HUES6 (cell line): ENCODE measurements around the gene PRKCG.
A peak's percentile ranks its signal among the peaks of the same experiment; 100 is the strongest.
"Not testable (repeated sequence)": the region's sequence is repeated elsewhere in the genome, so short reads cannot be mapped to it uniquely, and the experiment has no call there.

Experiments
- H3K27ac ChIP-seq: 2 replicates; pipeline ENCODE4 v1.7.0; 2013; ENCODE audit warnings: low read depth, mild to moderate bottlenecking, low read length, inconsistent platforms
- H3K27me3 ChIP-seq: 2 replicates; pipeline ENCODE4 v1.6.1; 2013; ENCODE audit warnings: low read length; ENCODE audit not compliant: control insufficient read depth, insufficient read depth
- H3K36me3 ChIP-seq: 2 replicates; pipeline ENCODE4 v1.6.1; 2013; ENCODE audit warnings: low read length; ENCODE audit not compliant: control insufficient read depth, insufficient read depth
- H3K4me1 ChIP-seq: 2 replicates; pipeline ENCODE4 v1.6.1; 2013; ENCODE audit warnings: low read length; ENCODE audit not compliant: control insufficient read depth, insufficient read depth
- H3K4me3 ChIP-seq: 2 replicates; pipeline ENCODE4 v1.5.1; 2013; ENCODE audit warnings: low read depth, low read length
- H3K9ac ChIP-seq: one replicate; pipeline ENCODE4 v1.6.1; 2013; ENCODE audit warnings: mild to moderate bottlenecking, low read length
- H3K9me3 ChIP-seq: 2 replicates; pipeline ENCODE4 v1.6.1; 2013; ENCODE audit warnings: low read depth, low read length; ENCODE audit not compliant: control insufficient read depth, insufficient read depth

The PRKCG gene

DNA sequence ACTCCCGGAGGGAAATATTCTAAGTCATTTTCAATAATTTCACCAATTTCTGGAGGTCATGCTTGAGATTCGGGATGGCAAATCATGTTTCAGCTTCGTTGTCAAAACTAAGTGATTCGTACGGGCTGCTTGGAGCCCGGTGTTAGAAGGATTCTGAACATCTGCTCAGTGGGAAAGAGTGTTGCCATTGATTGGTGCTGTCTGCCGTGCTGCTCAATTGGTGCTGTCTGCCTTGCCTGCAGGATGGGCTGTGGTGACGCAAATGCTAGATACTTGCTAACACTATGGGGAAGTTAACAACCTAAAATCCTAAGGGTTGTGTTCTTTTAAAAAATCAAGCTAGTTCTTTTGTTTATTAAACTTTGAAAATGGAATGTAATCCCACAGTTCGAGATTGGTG lies 63.4 kb downstream of the PRKCG start:
- Histone ChIP-seq H3K36me3 (no peaks in the 10 kb centered on the region), H3K27me3 (peaks cover 20% of the 10 kb centered on the region), H3K9ac (no peak overlapping the region), H3K4me3 (peak overlapping the region; percentile 43), H3K9me3 (no peaks in the 10 kb centered on the region), H3K27ac (no peak overlapping the region), H3K4me1 (0 out of 2 replicates have a peak, but pooled peaks cover 8% of the 10 kb centered on the region)

- Histone ChIP-seq H3K4me3 (peak overlapping the region; percentile 43), H3K4me1 (0 out of 2 replicates have a peak, but pooled peaks cover 8% of the 10 kb centered on the region), H3K9me3 (no peaks in the 10 kb centered on the region), H3K27ac (no peak overlapping the region), H3K36me3 (no peaks in the 10 kb centered on the region), H3K9ac (no peak overlapping the region), H3K27me3 (peaks cover 20% of the 10 kb centered on the region)
Measured at GRCh38 chr19:53945998-53946397, 64.0 kb downstream of the PRKCG start.

DNA sequence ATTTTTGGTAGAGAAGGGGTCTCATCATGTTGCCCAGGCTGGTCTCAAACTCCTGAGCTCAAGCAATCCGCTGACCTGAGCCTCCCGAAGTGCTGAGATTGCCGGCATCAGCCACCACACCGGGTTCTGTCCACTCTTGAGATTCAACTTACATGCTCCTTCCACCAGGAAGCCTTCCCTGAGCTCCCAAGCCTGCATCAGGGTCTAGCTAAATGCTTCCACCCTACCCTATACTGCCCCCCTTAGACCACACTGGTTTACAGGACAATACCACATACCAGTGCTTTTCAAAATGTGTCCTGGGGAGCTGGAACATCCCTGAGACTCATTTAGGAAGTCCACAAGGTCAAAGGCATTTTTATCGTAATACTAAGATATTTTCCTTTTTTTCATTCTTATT lies 65.6 kb downstream of the PRKCG start:
- H3K36me3 ChIP-seq = no peaks in the 10 kb centered on the region
- H3K27me3 ChIP-seq = peaks cover 5% of the 10 kb centered on the region; the same call in 1 of the 2 replicates

GRCh38 chr19:53948611-53949010 lies 66.6 kb downstream of the PRKCG start:
- H3K36me3 ChIP-seq, H3K27me3 ChIP-seq, H3K27ac ChIP-seq, H3K4me3 ChIP-seq, H3K9me3 ChIP-seq, H3K4me1 ChIP-seq, H3K9ac ChIP-seq: not testable (repeated sequence)

More for the DNA sequence above, 65.6 kb downstream of the PRKCG start:
- Histone ChIP-seq H3K27ac (no peak overlapping the region), H3K4me3 (no peak overlapping the region), H3K4me1 (0 out of 2 replicates have a peak, but pooled peaks cover 3% of the 10 kb centered on the region), H3K9me3 (no peaks in the 10 kb centered on the region), H3K9ac (no peak overlapping the region)

DNA sequence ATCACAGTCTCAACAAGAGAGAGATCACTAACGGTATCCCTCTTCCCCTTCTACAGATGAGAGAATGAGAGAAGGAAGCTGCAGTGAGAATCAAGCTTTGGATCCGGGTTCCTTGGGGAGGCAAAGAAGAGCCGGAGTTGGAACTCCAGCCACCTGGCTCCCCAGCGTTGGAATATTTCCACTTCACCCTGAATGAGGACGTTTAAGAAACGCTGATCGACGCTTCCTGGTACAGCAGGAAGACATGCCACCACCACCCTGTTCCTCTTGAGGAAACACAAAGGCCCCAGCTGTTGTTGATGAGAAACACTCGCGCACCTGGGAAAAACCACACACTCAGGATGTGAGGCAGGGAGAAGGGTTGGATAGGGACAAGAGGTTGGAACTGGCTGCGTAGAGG lies 69.4 kb downstream of the PRKCG start:
- Histone ChIP-seq H3K4me3 (no peak overlapping the region), H3K27me3 (no peaks in the 10 kb centered on the region), H3K36me3 (no peaks in the 10 kb centered on the region), H3K27ac (no peak overlapping the region), H3K9me3 (no peaks in the 10 kb centered on the region), H3K9ac (no peak overlapping the region), H3K4me1 (no peaks in the 10 kb centered on the region)

GRCh38 chr19:53951947-53952346 lies 70.0 kb downstream of the PRKCG start:
- no peak overlapping the region for H3K27ac ChIP-seq
- H3K36me3 ChIP-seq = no peaks in the 10 kb centered on the region
- 0 out of 2 replicates have a peak, but pooled peaks cover under 1% of the 10 kb centered on the region for H3K4me1 ChIP-seq
- H3K4me3 ChIP-seq = no peak overlapping the region
- H3K9ac ChIP-seq = no peak overlapping the region
- no peaks in the 10 kb centered on the region for H3K9me3 ChIP-seq
- 0 out of 2 replicates have a peak, but pooled peaks cover under 1% of the 10 kb centered on the region for H3K27me3 ChIP-seq

GRCh38 chr19:53953383-53953782 lies 71.4 kb downstream of the PRKCG start:
- Histone ChIP-seq H3K27me3 (peaks cover 14% of the 10 kb centered on the region), H3K4me1 (peaks cover 13% of the 10 kb centered on the region; the same call in 1 of the 2 replicates), H3K4me3 (no peak overlapping the region), H3K9ac (no peak overlapping the region), H3K36me3 (no peaks in the 10 kb centered on the region), H3K27ac (no peak overlapping the region), H3K9me3 (no peaks in the 10 kb centered on the region)
